Measurements from ENCODE around the gene PUSL1.

Gene PUSL1

DNA sequence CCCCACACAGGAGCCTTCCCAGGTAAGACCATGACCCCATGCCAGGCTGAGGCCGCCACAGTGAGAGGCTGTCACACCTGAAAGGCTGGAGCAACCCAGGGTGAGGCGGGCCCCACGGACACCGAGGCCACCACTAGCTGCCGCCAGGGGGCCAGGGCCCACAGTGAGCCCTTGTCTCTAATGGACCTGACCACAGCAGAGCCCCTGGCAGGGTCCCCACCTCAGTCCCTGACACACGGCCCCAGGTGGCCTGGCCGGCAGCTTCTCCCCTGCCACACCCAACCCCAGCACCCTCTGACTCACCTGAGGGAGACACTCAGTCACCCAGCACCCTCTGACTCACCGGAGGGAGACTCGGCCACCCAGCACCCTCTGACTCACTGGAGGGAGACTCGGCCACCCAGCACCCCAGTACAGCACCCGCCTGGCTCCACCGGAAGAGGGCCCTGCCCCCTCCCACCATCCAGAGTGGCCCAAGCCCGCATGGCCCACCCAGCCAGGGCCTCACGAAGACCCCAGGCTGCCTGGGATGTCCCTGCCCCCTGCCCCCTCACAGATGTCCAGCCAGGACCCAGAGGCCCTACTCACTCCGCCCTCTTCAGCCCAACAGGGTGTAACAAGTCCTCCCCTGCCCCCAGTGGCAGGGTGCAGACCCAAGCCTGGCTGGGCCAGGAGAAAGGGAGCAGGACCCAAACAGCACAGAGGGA lies 36.4 kb downstream of the PUSL1 start:
- Histone ChIP-seq H3K27ac (ENCODE audit: extremely low read depth, low read depth, low read length) (0 out of 2 replicates have a peak overlapping the region, but pooled peaks have one; percentile 5), H3K4me3 (ENCODE audit: low read depth, low read length) (no peak overlapping the region), H3K9me3 (ENCODE audit: control insufficient read depth, insufficient read depth, low read depth, low read length) (no peaks in the 10 kb centered on the region), H3K4me1 (ENCODE audit: control insufficient read depth, insufficient read depth, low read length) (peaks cover 7% of the 10 kb centered on the region), H3K36me3 (ENCODE audit: control insufficient read depth in 2 of 2, insufficient read depth in 1 of 2, low read length in 2 of 2) (peaks cover 0 to 49% of the 10 kb centered on the region in 2 experiments; a peak in 2 of 3 replicates)
- ChIA-PET CTCF (interaction anchor here (0.6 to 1.0 kb wide), 6 partner anchors 18 to 257 kb away, joined by 3 to 5 read pairs (median 3); no protein-coding TSS in a partner anchor), POLR2A (interaction anchor here (1.0 kb wide), 1 partner anchor 10 kb away, joined by 3 read pairs; no protein-coding TSS in a partner anchor)
- no peak for TF ChIP-seq ZNF792 (tag by site-specific recombination; IDR thresholded peaks at IDR 0.05)
- no peak for TF ChIP-seq ZNF175 (tag by site-specific recombination; IDR thresholded peaks at IDR 0.05)
- TF ChIP-seq, protein P1, sequence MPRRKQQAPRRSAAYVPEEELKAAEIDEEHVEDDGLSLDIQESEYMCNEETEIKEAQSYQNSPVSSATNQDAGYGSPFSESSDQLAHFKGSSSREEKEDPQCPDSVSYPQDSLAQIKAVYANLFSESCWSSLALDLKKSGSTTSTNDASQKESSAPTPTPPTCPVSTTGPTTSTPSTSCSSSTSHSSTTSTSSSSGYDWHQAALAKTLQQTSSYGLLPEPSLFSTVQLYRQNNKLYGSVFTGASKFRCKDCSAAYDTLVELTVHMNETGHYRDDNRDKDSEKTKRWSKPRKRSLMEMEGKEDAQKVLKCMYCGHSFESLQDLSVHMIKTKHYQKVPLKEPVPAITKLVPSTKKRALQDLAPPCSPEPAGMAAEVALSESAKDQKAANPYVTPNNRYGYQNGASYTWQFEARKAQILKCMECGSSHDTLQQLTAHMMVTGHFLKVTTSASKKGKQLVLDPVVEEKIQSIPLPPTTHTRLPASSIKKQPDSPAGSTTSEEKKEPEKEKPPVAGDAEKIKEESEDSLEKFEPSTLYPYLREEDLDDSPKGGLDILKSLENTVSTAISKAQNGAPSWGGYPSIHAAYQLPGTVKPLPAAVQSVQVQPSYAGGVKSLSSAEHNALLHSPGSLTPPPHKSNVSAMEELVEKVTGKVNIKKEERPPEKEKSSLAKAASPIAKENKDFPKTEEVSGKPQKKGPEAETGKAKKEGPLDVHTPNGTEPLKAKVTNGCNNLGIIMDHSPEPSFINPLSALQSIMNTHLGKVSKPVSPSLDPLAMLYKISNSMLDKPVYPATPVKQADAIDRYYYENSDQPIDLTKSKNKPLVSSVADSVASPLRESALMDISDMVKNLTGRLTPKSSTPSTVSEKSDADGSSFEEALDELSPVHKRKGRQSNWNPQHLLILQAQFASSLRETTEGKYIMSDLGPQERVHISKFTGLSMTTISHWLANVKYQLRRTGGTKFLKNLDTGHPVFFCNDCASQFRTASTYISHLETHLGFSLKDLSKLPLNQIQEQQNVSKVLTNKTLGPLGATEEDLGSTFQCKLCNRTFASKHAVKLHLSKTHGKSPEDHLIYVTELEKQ (tag by site-specific recombination; IDR thresholded peaks at IDR 0.05; ENCODE audit: borderline replicate concordance): no peak
- TF ChIP-seq ZNF302 (tag by site-specific recombination; IDR thresholded peaks at IDR 0.05; ENCODE audit: low read depth): no peak
- no peak for TF ChIP-seq ZNF221 (tag by site-specific recombination; IDR thresholded peaks at IDR 0.05; ENCODE audit: borderline replicate concordance)
- peak; percentile 40; the same call in 1 of the 2 replicates for TF ChIP-seq ZBTB8A (tag by site-specific recombination; IDR thresholded peaks at IDR 0.05)
- TF ChIP-seq ZSCAN16 (tag by site-specific recombination; IDR thresholded peaks at IDR 0.05): no peak
- no peak for TF ChIP-seq ZNF664 (tag by site-specific recombination; IDR thresholded peaks at IDR 0.05)
- no peak for TF ChIP-seq ZNF37A (tag by site-specific recombination; IDR thresholded peaks at IDR 0.05)
- no peak for TF ChIP-seq ZNF350 (tag by site-specific recombination; IDR thresholded peaks at IDR 0.05)
- no peak for TF ChIP-seq ZNF19 (tag by site-specific recombination; IDR thresholded peaks at IDR 0.05; ENCODE audit: low read depth)
- no peak for TF ChIP-seq ZNF223 (tag by site-specific recombination; IDR thresholded peaks at IDR 0.05)
- peak; percentile 71 for TF ChIP-seq ZNF423 (tag by site-specific recombination; IDR thresholded peaks at IDR 0.05)
- TF ChIP-seq ZBTB17 (tag by site-specific recombination; IDR thresholded peaks at IDR 0.05): no peak
- no peak for TF ChIP-seq GFI1B (tag by site-specific recombination; IDR thresholded peaks at IDR 0.05)
- no peak for TF ChIP-seq ZNF596 (tag by site-specific recombination; IDR thresholded peaks at IDR 0.05)
- no peak for TF ChIP-seq ZNF266 (tag by site-specific recombination; IDR thresholded peaks at IDR 0.05; ENCODE audit: low read depth)
- no peak for TF ChIP-seq ZNF571 (tag by site-specific recombination; IDR thresholded peaks at IDR 0.05)
- TF ChIP-seq, protein P2, sequence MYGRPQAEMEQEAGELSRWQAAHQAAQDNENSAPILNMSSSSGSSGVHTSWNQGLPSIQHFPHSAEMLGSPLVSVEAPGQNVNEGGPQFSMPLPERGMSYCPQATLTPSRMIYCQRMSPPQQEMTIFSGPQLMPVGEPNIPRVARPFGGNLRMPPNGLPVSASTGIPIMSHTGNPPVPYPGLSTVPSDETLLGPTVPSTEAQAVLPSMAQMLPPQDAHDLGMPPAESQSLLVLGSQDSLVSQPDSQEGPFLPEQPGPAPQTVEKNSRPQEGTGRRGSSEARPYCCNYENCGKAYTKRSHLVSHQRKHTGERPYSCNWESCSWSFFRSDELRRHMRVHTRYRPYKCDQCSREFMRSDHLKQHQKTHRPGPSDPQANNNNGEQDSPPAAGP (tag by site-specific recombination; IDR thresholded peaks at IDR 0.05): peak; percentile 95
- TF ChIP-seq, protein P3, sequence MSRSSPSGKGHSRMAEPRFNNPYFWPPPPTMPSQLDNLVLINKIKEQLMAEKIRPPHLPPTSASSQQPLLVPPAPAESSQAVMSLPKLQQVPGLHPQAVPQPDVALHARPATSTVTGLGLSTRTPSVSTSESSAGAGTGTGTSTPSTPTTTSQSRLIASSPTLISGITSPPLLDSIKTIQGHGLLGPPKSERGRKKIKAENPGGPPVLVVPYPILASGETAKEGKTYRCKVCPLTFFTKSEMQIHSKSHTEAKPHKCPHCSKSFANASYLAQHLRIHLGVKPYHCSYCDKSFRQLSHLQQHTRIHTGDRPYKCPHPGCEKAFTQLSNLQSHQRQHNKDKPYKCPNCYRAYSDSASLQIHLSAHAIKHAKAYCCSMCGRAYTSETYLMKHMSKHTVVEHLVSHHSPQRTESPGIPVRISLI (tag by site-specific recombination; IDR thresholded peaks at IDR 0.05): no peak
- TF ChIP-seq FEZF1 (tag by site-specific recombination; IDR thresholded peaks at IDR 0.05): no peak
- no peak for TF ChIP-seq ZNF626 (tag by site-specific recombination; IDR thresholded peaks at IDR 0.05)
- TF ChIP-seq ZNF184 (tag by site-specific recombination; IDR thresholded peaks at IDR 0.05): no peak
- no peak for TF ChIP-seq ZNF214 (tag by site-specific recombination; IDR thresholded peaks at IDR 0.05; ENCODE audit: borderline replicate concordance)
- TF ChIP-seq, protein P4, sequence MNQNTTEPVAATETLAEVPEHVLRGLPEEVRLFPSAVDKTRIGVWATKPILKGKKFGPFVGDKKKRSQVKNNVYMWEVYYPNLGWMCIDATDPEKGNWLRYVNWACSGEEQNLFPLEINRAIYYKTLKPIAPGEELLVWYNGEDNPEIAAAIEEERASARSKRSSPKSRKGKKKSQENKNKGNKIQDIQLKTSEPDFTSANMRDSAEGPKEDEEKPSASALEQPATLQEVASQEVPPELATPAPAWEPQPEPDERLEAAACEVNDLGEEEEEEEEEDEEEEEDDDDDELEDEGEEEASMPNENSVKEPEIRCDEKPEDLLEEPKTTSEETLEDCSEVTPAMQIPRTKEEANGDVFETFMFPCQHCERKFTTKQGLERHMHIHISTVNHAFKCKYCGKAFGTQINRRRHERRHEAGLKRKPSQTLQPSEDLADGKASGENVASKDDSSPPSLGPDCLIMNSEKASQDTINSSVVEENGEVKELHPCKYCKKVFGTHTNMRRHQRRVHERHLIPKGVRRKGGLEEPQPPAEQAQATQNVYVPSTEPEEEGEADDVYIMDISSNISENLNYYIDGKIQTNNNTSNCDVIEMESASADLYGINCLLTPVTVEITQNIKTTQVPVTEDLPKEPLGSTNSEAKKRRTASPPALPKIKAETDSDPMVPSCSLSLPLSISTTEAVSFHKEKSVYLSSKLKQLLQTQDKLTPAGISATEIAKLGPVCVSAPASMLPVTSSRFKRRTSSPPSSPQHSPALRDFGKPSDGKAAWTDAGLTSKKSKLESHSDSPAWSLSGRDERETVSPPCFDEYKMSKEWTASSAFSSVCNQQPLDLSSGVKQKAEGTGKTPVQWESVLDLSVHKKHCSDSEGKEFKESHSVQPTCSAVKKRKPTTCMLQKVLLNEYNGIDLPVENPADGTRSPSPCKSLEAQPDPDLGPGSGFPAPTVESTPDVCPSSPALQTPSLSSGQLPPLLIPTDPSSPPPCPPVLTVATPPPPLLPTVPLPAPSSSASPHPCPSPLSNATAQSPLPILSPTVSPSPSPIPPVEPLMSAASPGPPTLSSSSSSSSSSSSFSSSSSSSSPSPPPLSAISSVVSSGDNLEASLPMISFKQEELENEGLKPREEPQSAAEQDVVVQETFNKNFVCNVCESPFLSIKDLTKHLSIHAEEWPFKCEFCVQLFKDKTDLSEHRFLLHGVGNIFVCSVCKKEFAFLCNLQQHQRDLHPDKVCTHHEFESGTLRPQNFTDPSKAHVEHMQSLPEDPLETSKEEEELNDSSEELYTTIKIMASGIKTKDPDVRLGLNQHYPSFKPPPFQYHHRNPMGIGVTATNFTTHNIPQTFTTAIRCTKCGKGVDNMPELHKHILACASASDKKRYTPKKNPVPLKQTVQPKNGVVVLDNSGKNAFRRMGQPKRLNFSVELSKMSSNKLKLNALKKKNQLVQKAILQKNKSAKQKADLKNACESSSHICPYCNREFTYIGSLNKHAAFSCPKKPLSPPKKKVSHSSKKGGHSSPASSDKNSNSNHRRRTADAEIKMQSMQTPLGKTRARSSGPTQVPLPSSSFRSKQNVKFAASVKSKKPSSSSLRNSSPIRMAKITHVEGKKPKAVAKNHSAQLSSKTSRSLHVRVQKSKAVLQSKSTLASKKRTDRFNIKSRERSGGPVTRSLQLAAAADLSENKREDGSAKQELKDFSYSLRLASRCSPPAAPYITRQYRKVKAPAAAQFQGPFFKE (tag by site-specific recombination; IDR thresholded peaks at IDR 0.05; ENCODE audit: borderline replicate concordance): no peak
- TF ChIP-seq SCRT1 (tag by site-specific recombination; IDR thresholded peaks at IDR 0.05; ENCODE audit: borderline replicate concordance): no peak
- TF ChIP-seq ZNF248 (tag by site-specific recombination; IDR thresholded peaks at IDR 0.05): no peak
- no peak for TF ChIP-seq SP3 (tag by site-specific recombination; IDR thresholded peaks at IDR 0.05)

Measured in HEK293 (cell line).